GM12865 (cell line): ENCODE results near the gene CCDC157.

Source experiments
- DNase-seq: peaks from one replicate; pipeline ENCODE4 v3.0.0; 2010; ENCODE audit warnings: low read depth
- H3K4me3 ChIP-seq: 2 replicates; pipeline ENCODE4 v1.5.1; 2011; ENCODE audit warnings: mild to moderate bottlenecking, low read depth, low read length, control low read depth
- TF ChIP-seq, protein P1 (sequence below): IDR thresholded peaks from 2 replicates; pipeline ENCODE4 v1.5.1; 2011; ENCODE audit warnings: low read length, control low read depth, low read depth, inconsistent platforms; ENCODE audit not compliant: insufficient read depth; ENCODE audit errors: missing control alignments

The CCDC157 gene

DNA sequence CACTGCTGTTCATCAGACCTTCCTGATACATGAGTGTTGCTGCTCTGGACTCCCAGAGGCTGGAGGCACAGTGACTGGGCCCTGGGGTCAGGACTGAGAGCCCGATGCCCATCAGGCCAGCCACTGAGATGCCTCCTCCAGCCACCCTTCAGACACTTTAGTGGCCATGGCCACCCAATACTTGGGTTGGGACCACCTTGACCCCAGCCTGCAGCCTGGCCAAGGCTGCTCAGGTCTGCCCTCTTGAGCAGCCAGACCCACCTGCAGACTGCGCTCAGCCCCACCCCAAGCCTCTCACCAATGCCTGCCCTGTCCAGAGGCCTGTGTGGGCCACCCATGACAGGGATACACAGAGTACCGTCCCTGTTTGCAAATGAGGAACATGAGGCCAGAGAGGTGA is 26.3 kb downstream of the CCDC157 start:
- no peak overlapping the region for H3K4me3 ChIP-seq
- DNase-seq, result no peak

DNA sequence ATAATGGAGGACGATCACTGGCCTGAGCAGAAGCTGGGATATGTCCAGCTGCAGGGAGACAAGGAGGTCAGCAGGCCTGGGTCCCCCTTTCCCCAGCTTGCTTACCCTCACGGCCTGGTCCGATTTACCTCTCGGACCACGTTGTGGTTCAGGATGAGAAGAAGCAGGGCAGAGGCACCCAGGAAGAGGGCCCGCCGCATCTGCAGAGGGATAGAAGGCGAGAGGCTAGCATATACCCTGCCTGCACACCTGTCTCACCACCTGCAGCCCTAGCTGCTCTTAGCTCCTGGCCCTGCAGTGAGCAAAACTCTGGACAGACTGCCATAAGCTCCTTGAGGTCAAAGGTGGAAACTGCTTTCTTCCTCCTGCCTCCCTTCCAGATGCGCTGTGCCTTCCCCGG is 29.1 kb downstream of the CCDC157 start:
- TF ChIP-seq, protein P1, sequence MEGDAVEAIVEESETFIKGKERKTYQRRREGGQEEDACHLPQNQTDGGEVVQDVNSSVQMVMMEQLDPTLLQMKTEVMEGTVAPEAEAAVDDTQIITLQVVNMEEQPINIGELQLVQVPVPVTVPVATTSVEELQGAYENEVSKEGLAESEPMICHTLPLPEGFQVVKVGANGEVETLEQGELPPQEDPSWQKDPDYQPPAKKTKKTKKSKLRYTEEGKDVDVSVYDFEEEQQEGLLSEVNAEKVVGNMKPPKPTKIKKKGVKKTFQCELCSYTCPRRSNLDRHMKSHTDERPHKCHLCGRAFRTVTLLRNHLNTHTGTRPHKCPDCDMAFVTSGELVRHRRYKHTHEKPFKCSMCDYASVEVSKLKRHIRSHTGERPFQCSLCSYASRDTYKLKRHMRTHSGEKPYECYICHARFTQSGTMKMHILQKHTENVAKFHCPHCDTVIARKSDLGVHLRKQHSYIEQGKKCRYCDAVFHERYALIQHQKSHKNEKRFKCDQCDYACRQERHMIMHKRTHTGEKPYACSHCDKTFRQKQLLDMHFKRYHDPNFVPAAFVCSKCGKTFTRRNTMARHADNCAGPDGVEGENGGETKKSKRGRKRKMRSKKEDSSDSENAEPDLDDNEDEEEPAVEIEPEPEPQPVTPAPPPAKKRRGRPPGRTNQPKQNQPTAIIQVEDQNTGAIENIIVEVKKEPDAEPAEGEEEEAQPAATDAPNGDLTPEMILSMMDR, result no peak
- DNase-seq, result no peak
- H3K4me3 ChIP-seq, result no peak overlapping the region

More for the DNA sequence above, 26.3 kb downstream of the CCDC157 start:
- TF ChIP-seq, protein P1, result no peak

DNA sequence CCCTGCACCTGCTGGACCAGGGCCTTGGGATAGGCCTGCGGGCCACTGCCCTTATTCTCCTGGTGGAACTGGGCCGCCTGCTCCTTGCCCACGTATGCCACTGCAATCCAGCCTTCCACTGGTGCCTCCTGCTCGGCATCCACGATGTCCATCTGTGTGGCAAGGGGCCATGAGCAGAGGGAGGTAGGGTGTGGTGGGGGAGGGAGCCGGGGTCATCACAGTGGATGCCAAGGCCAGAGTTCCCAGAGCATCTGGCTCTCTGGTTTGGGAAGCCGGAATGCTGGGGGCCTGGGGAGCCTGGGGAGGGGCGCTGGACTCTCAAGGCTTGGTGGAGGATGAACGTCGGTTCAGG is 29.8 kb downstream of the CCDC157 start:
- H3K4me3 ChIP-seq, result peak overlapping the region; percentile 64
- DNase-seq, result no peak
- TF ChIP-seq, protein P1, result no peak

DNA sequence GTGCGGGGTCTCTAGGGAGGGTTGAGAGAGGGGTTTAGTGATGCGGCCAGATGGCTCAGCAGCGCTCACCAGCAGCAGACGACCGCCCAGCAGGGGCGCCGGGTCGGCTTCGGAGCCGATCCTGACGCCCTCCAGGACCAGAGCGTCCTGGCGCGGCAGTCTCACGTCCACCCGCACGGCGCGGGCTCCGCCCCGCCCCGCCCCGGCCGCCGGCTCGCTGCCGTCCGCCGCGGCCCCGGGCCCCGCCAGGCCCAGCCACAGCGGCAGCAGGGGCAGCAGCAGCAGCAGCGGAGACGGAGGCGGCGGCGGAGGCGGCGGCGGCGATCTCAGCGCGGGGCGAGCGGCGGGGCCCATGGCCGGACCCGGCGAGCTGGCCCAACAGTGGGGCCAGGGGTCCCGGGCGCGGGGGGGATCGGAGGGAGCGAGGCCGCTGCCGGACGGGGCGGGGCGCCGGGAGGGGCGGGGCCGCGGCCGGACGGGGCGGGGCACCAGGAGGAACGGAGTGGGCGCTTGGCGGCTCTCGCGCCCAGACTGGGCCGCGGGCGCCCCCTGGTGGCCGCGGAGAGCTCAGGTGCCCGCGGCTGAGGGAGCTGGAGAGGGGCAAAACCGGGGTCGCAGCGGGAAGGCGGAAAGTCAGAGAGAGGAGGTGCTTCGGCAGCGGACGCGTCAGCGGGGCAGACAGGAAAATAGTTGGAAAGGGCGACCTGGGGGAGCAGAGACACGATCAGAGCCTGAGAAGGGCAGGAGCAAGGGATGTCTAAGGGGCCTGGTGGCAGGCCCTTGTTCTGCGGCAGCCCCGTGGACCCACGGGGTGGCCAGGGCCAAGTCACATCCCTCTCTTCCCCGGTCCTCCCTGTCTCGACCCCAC is 30.4 kb downstream of the CCDC157 start, which contains the start of gene RNF215:
Gene RNF215, minus strand, starts transcription at position 452 of the 868 bp plus-strand sequence. Its CDS starts 98 bp downstream, at position 354.
- H3K4me3 ChIP-seq, result peak within 1 kb of the TSS; percentile 64
- peak; percentile 87 for DNase-seq

DNA sequence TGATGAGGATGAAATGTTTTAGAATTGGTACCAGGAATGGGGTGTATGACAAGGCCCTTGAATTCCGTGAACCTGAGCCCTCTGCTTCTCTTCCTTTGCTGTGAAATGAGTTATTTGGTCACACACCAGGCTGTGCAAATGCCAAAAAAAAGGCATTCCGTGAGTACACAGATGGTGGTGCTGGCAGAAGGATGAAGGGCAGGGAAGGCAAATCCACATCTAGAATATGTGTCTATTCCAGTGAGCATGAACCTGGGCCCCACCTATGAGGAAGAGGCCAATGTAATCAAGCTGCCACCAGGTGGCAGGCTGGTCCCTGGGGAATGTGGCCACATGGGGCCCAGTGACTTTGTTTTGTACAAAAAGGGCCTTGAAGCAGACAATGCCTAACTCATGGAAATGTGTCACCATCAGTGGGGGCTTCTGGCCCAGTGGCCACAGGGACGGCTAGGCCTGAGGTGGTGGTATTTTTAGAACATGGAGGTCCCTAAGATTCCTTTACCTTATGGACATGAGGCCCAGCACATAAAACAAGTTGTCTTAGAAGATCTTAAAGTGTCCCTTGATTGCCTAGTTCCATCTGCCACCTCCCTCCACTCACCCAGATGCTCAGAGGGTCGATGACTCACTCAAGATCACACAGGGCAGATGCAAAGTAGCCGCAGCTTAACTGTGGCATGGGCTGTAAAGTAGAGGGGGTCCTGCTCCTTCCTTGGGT is 34.3 kb downstream of the CCDC157 start:
- TF ChIP-seq, protein P1, result peak; percentile 83
- peak; percentile 89 for DNase-seq
- H3K4me3 ChIP-seq, result no peak overlapping the region

More for the DNA sequence above, 30.4 kb downstream of the CCDC157 start, which contains the start of gene RNF215:
- TF ChIP-seq, protein P1, result peak; percentile 80

DNA sequence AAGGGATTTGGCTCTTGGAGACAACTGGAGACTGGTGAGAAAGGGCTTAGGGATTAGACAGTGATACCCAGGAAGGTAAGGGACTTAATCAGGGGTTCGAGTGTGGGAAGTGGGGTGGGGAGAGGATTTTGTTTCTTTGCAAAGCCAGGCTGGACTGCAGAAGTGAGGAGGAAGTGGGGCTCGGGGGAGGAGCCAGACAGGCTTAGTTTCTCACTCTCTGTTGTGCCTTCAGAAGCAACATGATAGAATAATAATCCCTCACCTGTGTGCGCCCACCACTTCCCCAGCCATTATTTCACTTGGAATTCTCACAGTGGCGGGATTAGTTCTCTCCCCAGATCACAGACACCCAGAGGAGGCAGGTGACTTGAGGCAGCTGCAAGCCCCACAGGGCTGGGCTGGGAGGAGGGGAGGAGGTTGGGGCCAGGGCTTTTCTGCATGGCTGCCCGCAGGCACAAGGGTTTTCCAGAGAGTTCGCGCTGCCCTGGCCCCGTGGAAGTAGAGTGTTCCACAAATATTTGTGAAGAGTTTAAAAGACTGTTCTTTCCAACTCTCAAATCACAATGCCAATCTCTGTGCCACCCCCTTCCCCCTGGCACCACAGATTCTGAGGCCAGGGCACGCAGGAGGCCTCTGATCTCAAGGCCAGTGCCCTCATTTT is 36.0 kb downstream of the CCDC157 start:
- peak; percentile 41 for DNase-seq
- TF ChIP-seq, protein P1, result no peak
- no peak overlapping the region for H3K4me3 ChIP-seq
